Liver (tissue), 9 donors: ENCODE data around the gene TNC. TPM values are rescaled to one million over a fixed set of nuclear protein-coding genes. Genes with fewer than 3 reads are reported as not detected.

Experiments
- DNase-seq: peaks from one replicate; pipeline ENCODE4 v3.0.0-alpha.2; 2017; ENCODE audit warnings: low spot score
- H3K27ac ChIP-seq, 2 donors: one replicate each; pipeline ENCODE4 v1.7.0; 2013; ENCODE audit warnings: inconsistent platforms in 2 of 2, low read length in 2 of 2, control low read depth in 1 of 2, low read depth in 1 of 2, mild to moderate bottlenecking in 1 of 2
- H3K27me3 ChIP-seq, 4 donors: one replicate each; pipeline versions ENCODE4 v1.6.1 to v1.7.0; 2013; ENCODE audit warnings: low read length in 3 of 4, inconsistent platforms in 1 of 4, mild to moderate bottlenecking in 1 of 4, moderate library complexity in 1 of 4; ENCODE audit not compliant: control insufficient read depth in 4 of 4, insufficient read depth in 4 of 4
- H3K36me3 ChIP-seq, 4 donors: one replicate each; pipeline versions ENCODE4 v1.6.1 to v1.7.0; 2013; ENCODE audit warnings: low read length in 3 of 4, mild to moderate bottlenecking in 3 of 4, low read depth in 1 of 4, moderate library complexity in 1 of 4; ENCODE audit not compliant: control insufficient read depth in 4 of 4, insufficient read depth in 3 of 4
- H3K4me1 ChIP-seq, 4 donors: one replicate each; pipeline versions ENCODE4 v1.6.1 to v1.7.0; 2013; ENCODE audit warnings: low read length in 3 of 4, mild to moderate bottlenecking in 3 of 4, moderate library complexity in 1 of 4; ENCODE audit not compliant: control insufficient read depth in 4 of 4, insufficient read depth in 4 of 4
- H3K4me3 ChIP-seq, 3 donors: one replicate each; pipeline versions ENCODE4 v1.6.1 to v1.7.0; 2013; ENCODE audit warnings: low read length in 3 of 3, control low read depth in 1 of 3, low read depth in 1 of 3, mild to moderate bottlenecking in 1 of 3
- H3K9ac ChIP-seq, 2 donors: one replicate each; pipeline ENCODE4 v1.7.0; 2013; ENCODE audit warnings: low read length in 2 of 2, mild to moderate bottlenecking in 2 of 2, moderate library complexity in 2 of 2, control low read depth in 1 of 2, low read depth in 1 of 2
- H3K9me3 ChIP-seq, 4 donors: one replicate each; pipeline versions ENCODE4 v1.6.1 to v1.7.0; 2013; ENCODE audit warnings: low read length in 3 of 4; ENCODE audit not compliant: control insufficient read depth in 4 of 4
- ATF3 ChIP-seq: IDR thresholded peaks from 2 replicates; pipeline ENCODE4 v1.6.1; 2016; ENCODE audit warnings: antibody characterized with exemption
- CTCF ChIP-seq: fragments of 150-350 bp; IDR thresholded peaks from 2 replicates; pipeline ENCODE4 v1.5.1; 2017; ENCODE audit warnings: improper control_type of control experiment, low read depth, low read length; ENCODE audit not compliant: missing input control
- EGR1 ChIP-seq, 2 donors: IDR thresholded peaks; 2 replicates each; pipeline ENCODE4 v1.6.1; 2016 to 2018; ENCODE audit warnings: antibody characterized with exemption in 2 of 2, low read depth in 2 of 2
- FOXA1 ChIP-seq: IDR thresholded peaks from 2 replicates; pipeline ENCODE4 v1.6.1; 2016; ENCODE audit warnings: antibody characterized with exemption
- FOXA2 ChIP-seq: IDR thresholded peaks from 2 replicates; pipeline ENCODE4 v1.6.1; 2016; ENCODE audit warnings: antibody characterized with exemption
- GABPA ChIP-seq, 2 donors: IDR thresholded peaks in 1 of 2; conservative IDR thresholded peaks in 1 of 2; 2 replicates each; pipeline ENCODE4 v1.6.1; 2016; ENCODE audit warnings: antibody characterized with exemption in 2 of 2, mild to moderate bottlenecking in 1 of 2, moderate library complexity in 1 of 2
- HNF4A ChIP-seq, 2 donors: conservative IDR thresholded peaks; 2 replicates each; pipeline ENCODE4 v1.6.1; 2016; ENCODE audit warnings: antibody characterized with exemption in 2 of 2, mild to moderate bottlenecking in 2 of 2
- HNF4G ChIP-seq: IDR thresholded peaks from 2 replicates; pipeline ENCODE4 v1.6.1; 2016; ENCODE audit warnings: antibody characterized with exemption
- JUND ChIP-seq, 2 donors: IDR thresholded peaks; 2 replicates each; pipeline ENCODE4 v1.6.1; 2016; ENCODE audit warnings: antibody characterized with exemption in 2 of 2
- MAX ChIP-seq: IDR thresholded peaks from 2 replicates; pipeline ENCODE4 v1.6.1; 2016; ENCODE audit warnings: antibody characterized with exemption
- NR2F2 ChIP-seq: IDR thresholded peaks from 2 replicates; pipeline ENCODE4 v1.6.1; 2016; ENCODE audit warnings: antibody characterized with exemption
- RAD21 ChIP-seq, 2 donors: IDR thresholded peaks; 2 replicates each; pipeline ENCODE4 v1.6.1; 2016; ENCODE audit warnings: antibody characterized with exemption in 2 of 2, mild to moderate bottlenecking in 2 of 2
- REST ChIP-seq: IDR thresholded peaks from 2 replicates; pipeline ENCODE4 v1.6.1; 2016; ENCODE audit warnings: antibody characterized with exemption, mild to moderate bottlenecking
- RXRA ChIP-seq, 2 donors: IDR thresholded peaks; 2 replicates each; pipeline ENCODE4 v1.6.1; 2017 to 2018; ENCODE audit warnings: antibody characterized with exemption in 2 of 2, mild to moderate bottlenecking in 1 of 2
- SP1 ChIP-seq: IDR thresholded peaks from 2 replicates; pipeline ENCODE4 v1.6.1; 2018; ENCODE audit warnings: antibody characterized with exemption, mild to moderate bottlenecking
- TAF1 ChIP-seq: conservative IDR thresholded peaks from 2 replicates; pipeline ENCODE4 v1.6.1; 2016; ENCODE audit warnings: antibody characterized with exemption, mild to moderate bottlenecking
- YY1 ChIP-seq: IDR thresholded peaks from 2 replicates; pipeline ENCODE4 v1.6.1; 2016; ENCODE audit warnings: antibody characterized with exemption, mild to moderate bottlenecking
- ZBTB33 ChIP-seq: IDR thresholded peaks from 2 replicates; pipeline ENCODE4 v1.6.1; 2016; ENCODE audit warnings: antibody characterized with exemption
- WGBS: extraction: QIAGEN DNeasy Blood & Tissue Kit; methylation state at CpG from one replicate; pipeline ENCODE4 v1.1.7; 2013; 5-methylcytosine and 5-hydroxymethylcytosine counted together
- polyA plus RNA-seq, 2 donors: library from polyadenylated mRNA; stranded (reverse) in 1 of 2; unstranded in 1 of 2; fragments of 200-250 nt in 1 of 2; fragments of >200 nt in 1 of 2; fragmentation: Nextera tagmentation in 1 of 2; extraction: Ambion mirVana in 1 of 2; gene quantifications; one replicate each; pipeline versions ENCODE4 v1.2.1 to v1.2.3, GENCODE V29; 2013 to 2015
- total RNA-seq, 2 donors: library from RNA; depleted of rRNA; stranded (reverse); fragments of >200 nt; gene quantifications; one replicate each; pipeline ENCODE4 v1.2.3, GENCODE V29; 2014
- donor health status: healthy.
- donor health status: healthy.
- donor health status: healthy.
- donor health status: healthy.
- donor health status: healthy.

Gene TNC
- total and polyA plus RNA-seq, 4 donors: 0.19 to 6.3 (median 1.8) TPM

- no peaks in the 10 kb centered on the region for H3K36me3 ChIP-seq
- no peak for DNase-seq
- no peak overlapping the region for H3K4me3 ChIP-seq
- TF ChIP-seq FOXA2 (no peak), HNF4A (conservative IDR thresholded peaks at IDR 0.05) (no peak), ZBTB33 (no peak), YY1 (no peak), JUND (IDR thresholded peaks at IDR 0.05) (no peak), NR2F2 (no peak), HNF4G (no peak), REST (no peak), RXRA (IDR thresholded peaks at IDR 0.05) (no peak), FOXA1 (no peak), TAF1 (no peak), ATF3 (no peak), SP1 (no peak), GABPA (IDR thresholded peaks at IDR 0.05 in 1 of 2, conservative IDR thresholded peaks at IDR 0.05 in 1 of 2) (no peak), CTCF (no peak), RAD21 (IDR thresholded peaks at IDR 0.05) (no peak), EGR1 (IDR thresholded peaks at IDR 0.05; ENCODE audit: low read depth in 2 of 2) (no peak), MAX (no peak)
- H3K9ac ChIP-seq: no peak overlapping the region
- H3K9me3 ChIP-seq: no peaks in the 10 kb centered on the region
- WGBS: 74% methylated on average over 2 of the region's 2 CpGs
- peaks cover 0 to 5% (median 0%) of the 10 kb centered on the region in 4 donors for H3K27me3 ChIP-seq
- H3K4me1 ChIP-seq: no peaks in the 10 kb centered on the region
- no peak overlapping the region for H3K27ac ChIP-seq
Observed at GRCh38 chr9:115157245-115157674, 39.3 kb upstream of the TNC start.
